NCI-H510A (cell line): ENCODE measurements around the gene SPECC1L.
"Not testable (repeated sequence)": the region's sequence is repeated elsewhere in the genome, so short reads cannot be mapped to it uniquely, and the experiment has no call there.

ENCODE experiments used
- DNase-seq: peaks from one replicate; lab custom pipeline; 2025; lab: John Stamatoyannopoulos, UW

The SPECC1L gene

GRCh38 chr22:24245584-24246561 is 24.8 kb upstream of the SPECC1L start:
- not testable (repeated sequence) for DNase-seq

GRCh38 chr22:24247011-24247507 is 23.6 kb upstream of the SPECC1L start:
- no peak for DNase-seq

- DNase-seq = no peak
Observed at GRCh38 chr22:24247564-24248344, 22.9 kb upstream of the SPECC1L start.

DNA sequence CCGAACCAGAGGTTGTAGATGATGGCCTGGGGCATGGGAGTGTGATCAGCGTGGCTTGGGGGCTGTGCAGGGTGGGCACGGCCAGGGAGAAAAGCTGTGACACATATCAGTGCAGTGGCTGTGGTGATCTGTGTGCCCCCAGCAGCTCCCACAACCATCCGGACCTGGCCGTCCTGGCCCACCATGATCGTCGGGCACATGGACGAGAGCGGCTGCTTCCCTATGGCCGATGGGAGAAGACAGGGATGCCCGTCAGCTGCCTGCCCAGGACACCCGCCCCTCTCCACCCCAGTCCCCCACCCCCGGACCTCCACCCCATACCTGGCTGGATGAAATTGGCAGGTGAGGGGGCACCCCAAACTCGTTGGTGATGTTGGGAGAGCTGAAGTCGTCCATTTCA is 22.0 kb upstream of the SPECC1L start:
- DNase-seq = not testable (repeated sequence)

- DNase-seq = not testable (repeated sequence)
Observed at GRCh38 chr22:24249413-24249812, 21.2 kb upstream of the SPECC1L start.

DNA sequence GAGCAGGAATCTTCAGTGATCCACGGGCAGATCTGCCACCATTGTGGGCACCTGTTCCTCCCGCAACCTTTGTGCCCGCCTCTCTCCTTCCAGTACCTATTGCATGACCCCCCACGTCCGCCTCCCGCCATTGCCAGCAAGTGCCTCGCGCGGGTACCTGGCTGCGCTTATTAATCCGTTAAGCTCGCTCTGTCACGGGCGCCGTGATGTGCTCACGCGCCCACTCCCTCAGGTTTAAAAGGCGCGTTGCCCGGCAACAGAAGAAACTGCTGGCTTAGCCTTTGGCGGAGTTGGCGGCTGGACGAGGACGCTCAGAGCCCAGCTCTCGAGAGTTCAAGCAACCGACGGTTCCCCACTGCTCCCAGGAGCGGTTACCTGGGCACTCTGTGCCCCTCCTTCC is 19.3 kb upstream of the SPECC1L start:
- not testable (repeated sequence) for DNase-seq

- not testable (repeated sequence) for DNase-seq
Observed at GRCh38 chr22:24253126-24253525, 17.5 kb upstream of the SPECC1L start.

DNA sequence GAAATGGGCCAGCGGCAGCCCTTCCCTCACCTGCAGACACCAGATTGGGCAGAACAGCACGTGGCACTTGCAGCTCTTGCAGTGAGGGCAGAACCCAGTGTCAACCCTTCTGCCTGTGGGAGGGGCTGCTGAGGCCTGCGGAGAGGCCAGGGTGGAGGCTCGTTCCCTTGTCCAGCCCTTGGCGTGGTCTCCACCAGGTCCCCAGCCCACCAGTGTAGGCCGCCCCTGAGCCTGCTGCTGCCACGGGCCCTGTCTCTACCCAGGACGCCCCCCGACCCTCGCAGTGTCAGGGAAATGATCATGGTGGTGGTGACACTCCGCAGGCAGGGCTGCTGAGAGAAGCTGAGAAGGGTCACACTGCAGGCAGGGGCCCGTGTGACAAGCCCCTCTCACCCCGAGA is 14.5 kb upstream of the SPECC1L start:
- not testable (repeated sequence) for DNase-seq

GRCh38 chr22:24256736-24257135 is 13.9 kb upstream of the SPECC1L start:
- not testable (repeated sequence) for DNase-seq

GRCh38 chr22:24259459-24259858 is 11.2 kb upstream of the SPECC1L start:
- not testable (repeated sequence) for DNase-seq

DNA sequence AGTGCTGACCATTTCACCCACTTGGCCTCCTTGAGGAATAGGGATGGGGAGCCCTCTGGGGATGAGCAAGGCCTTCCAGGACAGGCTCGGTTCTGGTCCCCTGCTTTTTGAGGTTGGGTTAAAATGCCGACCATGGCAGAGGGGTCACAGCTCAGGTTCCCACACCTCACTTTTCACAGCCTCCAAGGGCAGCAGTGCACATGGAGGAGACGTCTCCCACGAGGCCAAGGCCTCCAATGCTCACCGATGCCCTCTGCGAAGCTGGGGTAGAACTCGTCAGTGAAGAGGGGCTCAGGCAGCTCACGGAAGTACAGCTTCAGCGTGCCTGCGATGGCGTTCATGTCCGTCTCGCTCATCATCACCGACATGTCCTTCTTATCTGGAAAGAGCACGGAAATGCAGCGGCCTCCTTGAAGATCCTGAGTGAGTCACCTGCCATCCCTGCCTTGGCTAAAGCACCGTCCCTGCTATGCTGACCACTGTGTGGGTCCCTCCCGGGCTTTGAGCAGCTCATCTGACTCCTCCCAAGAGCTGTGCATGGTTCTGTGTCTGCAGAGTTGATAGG is 8.4 kb upstream of the SPECC1L start:
- DNase-seq = not testable (repeated sequence)

- not testable (repeated sequence) for DNase-seq
Observed at GRCh38 chr22:24263479-24263878, 7.2 kb upstream of the SPECC1L start.

DNA sequence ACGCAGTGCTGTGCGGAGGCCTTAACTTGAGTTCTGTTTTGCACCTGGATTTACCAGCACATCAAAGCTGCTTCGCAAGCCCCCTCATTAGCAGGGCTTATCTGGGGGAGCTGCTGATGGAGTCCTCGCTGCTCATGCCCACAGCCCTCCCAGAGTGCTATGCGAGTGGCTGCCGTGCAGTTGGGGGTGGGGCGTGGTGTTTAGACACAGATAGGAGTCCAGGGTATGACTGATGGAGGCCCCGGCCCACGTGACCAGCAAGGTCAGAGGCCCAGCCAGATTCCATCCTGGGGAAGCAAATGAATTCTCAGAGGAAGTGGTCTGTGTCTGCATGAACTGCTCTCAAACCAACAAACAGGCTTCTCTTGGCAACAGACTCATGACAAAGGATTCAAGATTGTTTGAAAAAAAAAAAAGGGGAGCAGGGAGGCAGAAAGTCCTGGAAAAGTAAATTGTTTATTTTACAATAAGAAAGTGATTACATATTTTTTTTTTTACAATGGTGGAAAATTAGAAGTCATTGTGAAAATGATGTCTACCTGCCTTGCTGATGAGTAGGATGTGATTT is 6.2 kb upstream of the SPECC1L start:
- DNase-seq = not testable (repeated sequence)

GRCh38 chr22:24265734-24266133 is 4.9 kb upstream of the SPECC1L start:
- DNase-seq = no peak

DNA sequence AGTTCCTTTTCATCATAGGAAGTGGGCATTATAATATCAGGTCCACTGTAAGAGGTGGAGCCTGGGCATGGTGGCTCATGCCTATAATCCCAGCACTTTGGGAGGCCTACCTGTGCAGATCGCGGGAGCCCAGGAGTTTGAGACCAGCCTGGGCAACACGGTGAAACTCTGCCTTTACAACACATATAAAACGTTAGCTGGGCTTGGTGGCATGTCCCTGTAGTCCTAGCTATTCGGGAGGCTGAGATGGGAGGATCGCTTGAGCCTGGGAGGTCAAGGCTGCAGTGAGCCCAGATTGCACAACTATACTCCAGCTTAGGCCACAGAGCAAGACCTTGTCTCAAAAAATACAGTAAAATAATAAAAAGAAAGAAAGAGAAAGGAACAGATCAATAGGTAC is 4.1 kb upstream of the SPECC1L start:
- DNase-seq = not testable (repeated sequence)

DNA sequence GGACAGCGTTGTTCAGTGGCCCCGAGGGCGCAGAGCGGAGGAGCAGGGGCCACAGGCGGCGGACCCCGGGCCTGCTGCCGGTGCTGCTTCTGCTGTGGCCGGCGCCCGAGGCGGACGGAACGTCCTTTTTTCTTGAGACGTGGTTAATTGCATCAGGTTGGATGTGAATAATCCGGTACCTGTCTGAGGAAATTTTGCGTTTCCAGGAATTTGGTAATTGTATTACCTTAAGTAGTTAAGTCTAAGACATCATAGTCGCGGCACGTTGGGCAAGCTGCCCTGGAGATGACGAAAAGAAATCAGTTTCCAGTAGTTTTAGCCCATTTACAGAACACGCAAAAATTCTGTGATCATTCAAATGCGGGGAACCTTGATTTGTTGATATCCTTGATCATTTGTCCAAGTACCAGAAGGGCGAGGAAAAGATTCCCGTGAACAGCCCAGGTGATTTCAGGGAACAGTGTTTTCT is 789 bp downstream of the SPECC1L start:
- no peak for DNase-seq

DNA sequence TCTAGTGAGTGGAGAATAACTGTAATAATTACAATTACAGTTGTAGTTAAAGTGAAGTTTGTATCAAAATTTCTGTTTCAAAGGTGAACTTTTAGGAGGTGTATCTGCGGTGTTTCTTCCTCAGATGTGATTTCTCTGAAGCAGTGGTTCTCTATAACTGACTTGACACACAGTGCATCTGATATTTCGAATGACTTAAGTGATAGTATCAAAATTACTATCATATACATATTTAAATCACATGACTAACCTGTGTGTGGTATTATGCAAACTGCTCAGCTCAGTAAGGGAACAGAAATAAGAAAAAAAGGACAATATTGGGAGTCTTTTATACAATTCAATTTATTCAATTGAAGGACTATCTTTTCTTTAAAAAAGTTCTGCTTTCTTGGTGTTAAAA is 2.4 kb downstream of the SPECC1L start:
- not testable (repeated sequence) for DNase-seq

DNA sequence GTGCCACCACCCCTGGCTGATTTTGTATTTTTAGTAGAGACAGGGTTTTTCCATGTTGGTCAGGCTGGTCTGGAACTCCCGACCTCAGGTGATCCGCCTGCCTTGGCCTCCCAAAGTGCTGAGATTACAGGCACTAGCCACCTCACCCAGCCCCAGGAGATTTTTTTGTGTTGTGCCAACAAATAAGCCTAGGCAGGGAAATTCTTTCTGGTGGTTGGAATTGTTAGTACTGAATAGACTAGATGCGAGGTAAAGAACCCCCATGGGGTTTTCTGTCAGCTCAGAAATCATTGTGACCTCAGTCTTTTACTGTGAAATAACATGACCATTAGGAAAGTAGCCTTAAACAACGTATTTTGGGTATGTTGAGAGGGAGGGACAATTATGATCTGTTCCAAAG is 3.3 kb downstream of the SPECC1L start:
- DNase-seq = not testable (repeated sequence)

GRCh38 chr22:24274696-24275405 is 4.2 kb downstream of the SPECC1L start:
- DNase-seq = not testable (repeated sequence)

DNA sequence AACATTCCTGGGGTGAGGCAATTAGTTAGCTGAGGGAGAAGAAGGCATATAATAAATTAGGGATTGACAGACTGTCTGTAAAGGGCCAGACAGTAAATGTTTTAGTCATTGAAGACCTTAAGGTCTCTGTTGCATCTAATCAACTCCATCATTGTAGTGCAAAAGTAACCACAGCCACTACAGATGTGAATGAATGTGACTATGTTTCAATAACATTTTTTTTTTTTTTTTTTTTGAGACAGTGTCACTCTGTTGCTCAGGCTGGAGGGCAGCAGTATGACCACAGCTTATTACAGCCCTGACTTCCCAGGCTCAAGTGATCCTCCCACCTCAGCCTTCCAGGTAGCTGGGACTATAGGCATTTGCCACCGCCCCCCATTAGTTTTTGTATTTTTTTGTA is 9.7 kb downstream of the SPECC1L start:
- not testable (repeated sequence) for DNase-seq

GRCh38 chr22:24282401-24282800 is 11.8 kb downstream of the SPECC1L start:
- no peak for DNase-seq
